GM18907 (cell line): Measurements from ENCODE around the gene DIP2C.
"Not testable (repeated sequence)": the region's sequence is repeated elsewhere in the genome, so short reads cannot be mapped to it uniquely, and the experiment has no call there.

Experiments used
- ATAC-seq: cut with Tn5 transposase; IDR thresholded peaks from one replicate; pipeline ENCODE4 v1.9.1; 2021; ENCODE audit warnings: mild to moderate bottlenecking, moderate library complexity; ENCODE audit not compliant: unreplicated experiment

DIP2C gene

DNA sequence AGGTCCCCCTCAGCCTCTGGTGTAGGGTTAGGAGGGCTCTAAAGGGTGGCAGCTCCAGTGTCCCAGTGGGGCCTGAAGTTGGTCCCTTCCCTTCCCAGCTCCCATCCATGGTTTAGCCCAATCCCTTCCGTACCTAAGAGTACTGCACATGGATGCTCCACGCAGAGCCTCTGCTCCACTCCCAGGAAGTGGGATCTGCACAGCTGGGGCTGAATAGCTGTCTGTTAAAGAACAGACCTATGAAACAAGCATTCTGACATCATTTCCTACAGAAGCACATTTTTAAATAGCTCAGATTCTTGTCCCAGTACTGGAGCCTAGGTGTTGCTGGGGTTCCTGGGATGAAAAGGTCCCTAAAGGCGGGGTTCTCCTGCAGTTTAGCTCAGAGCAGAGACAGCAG lies 418.3 kb downstream of the DIP2C start:
- ATAC-seq = no peak

DNA sequence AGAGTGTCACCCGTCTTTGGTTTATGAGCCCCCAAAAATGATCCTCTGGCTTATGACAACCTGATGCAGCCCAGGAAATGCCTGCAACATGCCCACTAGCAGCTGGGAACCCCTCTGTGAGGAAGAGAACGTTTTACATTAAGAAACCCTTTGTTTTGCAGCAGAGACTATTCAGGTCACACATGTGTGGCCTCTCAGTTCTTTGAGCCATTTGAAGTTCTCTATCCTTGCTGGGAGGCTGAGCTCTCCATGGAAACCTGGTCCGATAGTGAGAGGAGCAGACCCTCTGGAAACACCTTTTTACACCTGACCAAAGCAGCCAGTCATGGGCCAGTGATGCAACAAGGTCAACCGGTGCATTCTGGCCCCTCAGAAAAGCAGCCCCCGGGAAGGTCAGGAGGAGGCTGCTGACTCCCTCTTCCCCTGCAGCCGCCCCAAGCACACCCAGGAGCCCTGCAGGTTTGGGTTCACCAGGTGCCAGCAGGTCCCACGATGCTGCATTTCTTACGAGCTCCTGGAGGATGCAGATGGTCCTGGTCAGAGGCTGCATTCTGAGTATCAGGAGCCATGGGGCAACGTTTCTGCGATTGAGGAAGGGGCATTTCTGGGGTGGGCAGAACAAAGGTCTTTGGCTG lies 419.9 kb downstream of the DIP2C start:
- no peak for ATAC-seq

DNA sequence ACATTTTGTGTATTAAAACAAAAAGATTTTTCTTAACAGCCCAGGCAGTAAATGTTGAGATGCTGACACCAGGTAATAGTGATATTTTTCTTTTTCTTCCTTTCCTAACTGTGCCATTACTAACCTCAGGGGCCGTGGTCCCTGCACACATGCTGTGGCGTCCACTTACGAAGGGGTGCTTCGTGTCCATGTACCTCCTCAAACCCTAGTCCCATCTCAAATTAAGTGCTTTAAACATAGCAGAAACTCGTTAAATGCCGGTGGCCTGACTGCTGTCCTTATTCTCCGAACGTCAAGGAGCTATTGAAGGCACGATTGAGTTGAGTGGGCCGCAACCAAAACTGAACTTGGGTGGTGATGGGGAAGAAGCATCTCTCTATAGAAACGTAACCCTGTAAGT lies 421.8 kb downstream of the DIP2C start:
- no peak for ATAC-seq

- ATAC-seq = no peak
These were observed 422.5 kb downstream of the DIP2C start for GRCh38 chr10:266974-267425.

GRCh38 chr10:265816-266588 lies 423.5 kb downstream of the DIP2C start:
- ATAC-seq = not testable (repeated sequence)

DNA sequence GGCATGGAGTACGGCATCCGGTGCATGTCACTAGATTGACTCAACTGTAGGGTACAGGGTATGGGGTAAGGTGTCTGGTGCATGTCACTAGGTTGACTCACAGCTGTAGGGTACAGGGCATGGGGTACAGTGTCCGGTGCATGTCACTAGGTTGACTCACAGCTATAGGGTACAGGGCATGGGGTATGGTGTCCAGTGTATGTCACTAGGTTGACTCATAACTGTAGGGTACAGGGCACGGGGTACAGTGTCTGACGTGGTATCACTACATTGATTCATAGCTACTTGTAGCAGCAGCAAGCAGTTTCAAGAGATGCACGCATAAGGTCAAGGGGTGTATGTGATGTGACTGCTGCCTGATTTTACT lies 424.4 kb downstream of the DIP2C start:
- not testable (repeated sequence) for ATAC-seq

GRCh38 chr10:264160-265073 lies 425.1 kb downstream of the DIP2C start:
- ATAC-seq = not testable (repeated sequence)

- ATAC-seq = no peak
These were observed 428.5 kb downstream of the DIP2C start for GRCh38 chr10:260819-261429.

- no peak for ATAC-seq
These were observed 437.4 kb downstream of the DIP2C start for GRCh38 chr10:251982-252582.

- no peak for ATAC-seq
These were observed 441.2 kb downstream of the DIP2C start for GRCh38 chr10:248307-248706.

GRCh38 chr10:247480-247879 lies 442.0 kb downstream of the DIP2C start:
- no peak for ATAC-seq

- ATAC-seq = no peak
These were observed 443.0 kb downstream of the DIP2C start for GRCh38 chr10:246431-246830.

DNA sequence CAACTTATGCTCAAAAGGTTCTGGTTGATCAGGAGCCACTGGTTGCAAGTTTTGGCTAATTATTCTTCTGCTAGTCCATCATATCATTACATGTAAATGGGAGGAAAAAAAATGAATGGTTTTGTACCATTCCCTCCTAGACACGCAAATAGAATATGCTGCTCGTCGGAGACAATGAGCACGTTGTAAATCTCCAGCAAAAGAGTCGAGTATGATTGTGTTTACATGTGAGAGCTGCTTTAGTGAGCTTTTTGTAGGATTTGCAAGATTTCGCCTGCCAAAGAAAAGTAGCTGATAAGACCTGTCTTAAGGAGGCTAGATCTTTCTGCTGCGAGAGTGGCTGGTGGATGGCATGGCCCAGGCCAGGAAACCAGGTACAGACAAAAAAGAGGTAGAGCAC lies 445.2 kb downstream of the DIP2C start:
- ATAC-seq = no peak

- no peak for ATAC-seq
These were observed 447.4 kb downstream of the DIP2C start for GRCh38 chr10:241966-242643.

GRCh38 chr10:241451-241850 lies 448.0 kb downstream of the DIP2C start:
- no peak for ATAC-seq

- no peak for ATAC-seq
These were observed 450.4 kb downstream of the DIP2C start for GRCh38 chr10:239109-239508.

GRCh38 chr10:235915-236314 lies 453.6 kb downstream of the DIP2C start:
- no peak for ATAC-seq

GRCh38 chr10:234708-235406 lies 454.6 kb downstream of the DIP2C start:
- no peak for ATAC-seq

DNA sequence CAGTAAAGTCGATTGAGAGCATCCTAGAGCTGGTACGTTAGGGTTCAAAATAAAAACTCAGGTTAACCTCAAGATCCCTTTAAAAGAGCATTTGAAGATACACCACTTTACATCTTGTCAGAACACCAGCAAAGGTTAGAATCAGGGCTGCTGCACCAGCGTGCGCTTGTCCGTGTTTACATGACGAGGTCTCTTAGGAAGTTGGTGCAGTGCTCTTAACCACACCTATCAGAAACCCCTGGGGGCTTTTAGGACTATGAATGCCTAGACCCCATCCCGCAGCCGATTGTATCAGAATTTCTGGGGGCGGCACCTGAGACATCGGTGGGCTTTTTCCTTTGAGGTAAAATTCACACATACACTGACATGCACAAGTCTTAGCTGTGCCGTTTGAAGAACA lies 456.6 kb downstream of the DIP2C start:
- no peak for ATAC-seq

GRCh38 chr10:232061-232460 lies 457.4 kb downstream of the DIP2C start:
- no peak for ATAC-seq
